Stimulated activated CD4-positive, alpha-beta T cell treated with anti-CD3 and anti-CD28 coated beads, Interleukin-12 subunit alpha, Interleukin-12 subunit beta, amount 100 ng/mL, for 24 hours (primary cell): ENCODE data around the gene PLPPR3.

Source experiments
- DNase-seq, 2 experiments: peaks; one replicate each; pipeline ENCODE4 v3.0.0-alpha.2; 2020; ENCODE audit warnings: low read depth in 2 of 2

The PLPPR3 gene

DNA sequence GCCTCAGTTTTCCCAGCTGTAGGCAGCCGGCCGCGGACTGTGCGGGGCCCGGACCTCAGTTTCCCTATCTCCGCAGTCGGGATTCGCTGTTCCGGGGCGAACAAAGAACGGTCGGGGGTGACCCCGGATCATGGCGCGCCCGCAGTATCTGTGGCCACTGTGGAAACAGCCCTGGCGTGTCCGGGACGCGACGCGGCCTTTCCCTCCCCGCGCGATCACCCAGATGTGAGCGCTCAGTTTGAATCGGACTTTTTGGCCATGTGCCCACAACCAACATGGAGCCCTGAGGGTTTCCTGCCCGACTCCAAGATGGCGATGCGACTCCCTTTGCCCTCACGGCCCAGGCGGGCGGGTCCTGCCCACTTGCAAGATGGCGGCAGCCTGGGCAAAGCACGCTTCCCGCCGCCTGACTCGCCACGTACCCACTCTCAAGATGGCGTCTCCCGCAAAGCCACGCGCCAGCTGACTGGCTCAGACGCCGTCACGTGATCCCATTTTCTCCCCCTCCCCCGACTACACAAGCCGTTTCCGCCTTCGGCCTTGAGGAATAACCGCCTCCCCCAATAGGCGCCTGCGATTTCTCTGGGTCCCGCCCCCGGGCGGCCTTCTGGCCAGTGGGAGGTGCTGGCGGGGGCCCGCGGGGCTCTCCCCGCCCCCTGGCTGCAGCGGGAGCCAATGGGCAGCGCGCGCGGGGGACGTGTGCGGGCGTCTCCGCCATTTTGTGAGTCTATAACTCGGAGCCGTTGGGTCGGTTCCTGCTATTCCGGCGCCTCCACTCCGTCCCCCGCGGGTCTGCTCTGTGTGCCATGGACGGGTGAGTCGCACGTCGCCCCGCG, 24.8 kb downstream of the PLPPR3 start, which contains the start of gene PTBP1:
Gene PTBP1, plus strand, starts transcription at position 761 of the 836 bp plus-strand sequence. Its CDS starts 46 bp downstream, at position 807.
- DNase-seq, result peak; percentile 98 to 99

GRCh38 chr19:795691-796581, 25.8 kb downstream of the PLPPR3 start:
- DNase-seq, result no peak

- DNase-seq, result no peak
Observed at GRCh38 chr19:795073-795611, 26.6 kb downstream of the PLPPR3 start.

GRCh38 chr19:793806-794205, 27.9 kb downstream of the PLPPR3 start:
- DNase-seq, result no peak

DNA sequence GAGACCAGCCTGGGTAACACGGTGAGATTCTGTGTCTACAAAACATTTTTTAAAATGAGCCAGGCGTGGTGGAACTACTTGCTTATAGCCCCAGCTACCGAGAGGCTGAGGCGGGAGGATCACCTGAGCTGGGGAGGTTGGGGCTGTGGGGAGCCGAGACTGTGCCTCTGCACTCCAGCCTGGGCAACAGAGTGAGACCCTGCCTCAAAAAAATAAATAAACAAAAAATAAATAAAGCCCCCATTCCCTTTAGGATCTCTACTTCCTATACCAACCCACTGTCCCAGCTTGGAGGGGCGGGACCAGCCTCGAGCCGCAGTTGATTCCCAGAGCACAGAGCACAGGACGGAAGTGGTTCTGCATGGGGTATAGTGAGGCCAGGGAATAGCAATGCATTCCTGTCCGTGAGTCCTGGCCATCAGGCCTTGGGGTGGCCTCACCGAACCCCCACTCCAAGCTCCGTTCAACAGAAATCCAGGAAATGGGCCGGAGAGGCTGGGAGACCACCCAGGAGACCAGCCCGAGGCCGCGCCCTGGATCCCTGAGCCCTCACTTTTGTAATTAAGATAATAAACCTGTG, 29.4 kb downstream of the PLPPR3 start:
- DNase-seq, result no peak

DNA sequence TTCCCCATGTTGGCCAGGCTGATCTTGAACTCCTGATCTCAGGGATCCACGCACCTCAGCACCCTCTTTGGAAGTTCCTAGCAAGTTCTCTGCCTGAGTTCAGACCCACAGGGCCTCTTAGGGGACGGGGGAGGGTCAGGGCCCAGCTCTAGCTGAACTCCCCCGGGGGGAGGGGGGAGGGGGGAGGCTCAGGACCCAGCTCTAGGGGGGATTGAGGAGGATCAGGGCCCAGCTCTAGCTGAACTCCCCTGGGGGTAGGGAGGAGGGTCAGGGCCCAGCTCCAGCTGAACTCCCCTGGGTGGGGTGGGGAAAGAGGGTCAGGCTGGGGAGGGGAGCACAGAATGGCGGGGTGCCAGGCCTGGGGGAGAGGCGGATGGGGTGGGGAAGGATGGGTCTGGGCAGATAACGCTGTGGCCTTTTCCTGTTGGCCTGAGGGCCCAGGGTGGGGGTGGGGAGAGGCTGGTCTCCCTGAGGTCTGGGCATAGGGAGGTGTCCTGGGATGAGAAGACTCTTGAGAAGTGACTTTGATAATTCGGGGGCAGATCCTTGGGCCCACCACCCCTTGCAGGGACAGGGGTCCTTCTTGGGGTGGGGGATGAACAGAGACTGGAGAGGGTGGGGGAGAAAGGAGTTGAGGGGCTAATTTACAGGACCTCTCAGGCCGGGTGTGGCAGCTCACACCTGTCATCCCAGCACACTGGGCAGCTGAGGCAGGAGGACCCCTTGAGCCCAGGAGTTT, 30.0 kb downstream of the PLPPR3 start:
- DNase-seq, result no peak

DNA sequence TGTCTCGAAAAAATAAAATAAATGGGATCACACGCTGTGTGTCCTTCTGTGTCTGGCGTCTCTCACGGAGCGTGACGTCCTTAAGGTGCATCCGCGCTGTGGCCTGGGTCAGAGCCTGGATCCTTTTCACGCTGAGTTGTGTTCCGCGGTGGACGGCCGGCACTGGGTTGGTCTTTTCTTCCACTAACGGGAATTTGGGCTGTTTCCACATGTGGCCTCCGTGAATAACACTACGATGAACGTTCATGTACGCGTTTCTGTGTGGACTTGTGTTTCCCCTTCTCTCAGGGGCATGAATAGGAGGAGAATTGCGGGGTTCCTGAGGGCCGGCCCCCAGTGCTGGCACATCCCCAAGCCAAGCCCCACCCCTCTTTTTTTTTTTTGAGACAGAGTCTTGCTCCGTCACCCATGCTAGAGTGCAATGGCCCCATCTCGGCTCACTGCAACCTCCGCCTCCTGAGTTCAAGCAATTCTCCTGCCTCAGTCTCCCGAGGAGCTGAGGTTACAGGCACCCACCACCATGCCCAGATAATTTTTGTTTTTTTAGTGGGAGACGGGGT, 30.7 kb downstream of the PLPPR3 start:
- no peak for DNase-seq

- DNase-seq, result no peak
Observed at GRCh38 chr19:789701-790060, 32.1 kb downstream of the PLPPR3 start.

- DNase-seq, result no peak
Observed at GRCh38 chr19:788983-789700, 32.6 kb downstream of the PLPPR3 start.

GRCh38 chr19:788686-788982, 33.1 kb downstream of the PLPPR3 start:
- no peak for DNase-seq

GRCh38 chr19:787536-787935, 34.2 kb downstream of the PLPPR3 start:
- no peak for DNase-seq

- no peak for DNase-seq
Observed at GRCh38 chr19:784541-784940, 37.2 kb downstream of the PLPPR3 start.

DNA sequence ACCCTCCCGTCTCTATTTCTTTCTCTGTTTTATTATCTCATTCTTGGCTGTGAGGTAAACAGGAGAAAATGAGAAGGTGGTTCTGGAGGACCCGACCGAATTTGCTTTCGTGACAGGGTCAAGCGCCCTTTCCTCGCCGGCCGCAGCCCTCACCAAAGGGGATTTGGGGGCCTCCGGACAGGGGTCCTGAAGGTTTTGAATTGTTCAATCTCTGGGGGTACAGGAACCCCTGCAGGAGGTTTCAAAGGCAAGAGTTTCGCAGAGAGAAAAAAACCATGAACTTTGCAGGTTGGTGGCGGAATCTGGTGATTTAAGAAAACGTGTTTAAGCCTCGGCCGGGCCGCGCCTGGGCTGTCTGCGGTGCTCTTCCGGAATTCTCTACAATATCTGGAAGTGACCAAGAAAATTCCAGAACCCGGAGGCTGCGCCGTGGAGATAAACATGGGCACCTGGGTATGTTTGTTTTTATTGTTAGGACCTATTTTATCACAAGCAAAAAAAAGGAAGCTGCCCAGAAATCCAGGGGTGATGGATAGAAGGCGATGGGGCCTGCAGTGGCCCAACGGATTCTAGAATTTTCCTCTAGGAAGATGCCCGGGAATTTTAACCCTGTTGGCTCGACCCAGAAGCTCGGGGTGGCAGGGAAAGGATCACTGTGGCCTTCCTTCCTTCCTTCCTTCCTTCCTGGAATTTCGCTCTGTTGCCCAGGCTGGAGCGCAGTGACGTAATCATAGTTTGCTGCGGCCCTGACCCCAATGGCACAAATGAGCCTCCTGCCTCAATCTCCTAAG, 38.7 kb downstream of the PLPPR3 start:
- no peak for DNase-seq

GRCh38 chr19:782185-782877, 39.4 kb downstream of the PLPPR3 start:
- DNase-seq, result no peak

GRCh38 chr19:781800-782184, 40.0 kb downstream of the PLPPR3 start:
- DNase-seq, result no peak

DNA sequence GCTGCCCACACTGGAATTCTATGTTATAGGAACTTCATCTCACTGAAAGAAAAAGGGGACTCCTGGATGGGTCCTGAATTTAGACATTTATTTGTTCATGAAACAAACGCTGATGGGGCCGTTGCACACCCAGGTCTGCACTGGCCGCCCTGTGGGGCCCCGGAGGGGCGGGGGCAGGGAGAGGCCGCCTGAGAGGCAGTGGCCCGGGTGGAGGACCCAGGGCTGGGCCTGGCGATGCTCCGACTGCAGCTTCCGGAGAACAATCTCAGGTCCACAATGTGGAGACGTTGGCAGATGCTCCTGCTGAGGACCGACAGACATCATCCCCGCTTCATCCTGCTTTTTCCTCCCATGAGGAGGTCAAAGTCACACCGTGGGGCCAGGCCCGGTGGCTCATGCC, 40.8 kb downstream of the PLPPR3 start:
- no peak for DNase-seq

- no peak for DNase-seq
Observed at GRCh38 chr19:778910-779653, 42.7 kb downstream of the PLPPR3 start.

- DNase-seq, result no peak
Observed at GRCh38 chr19:776549-776948, 45.2 kb downstream of the PLPPR3 start.
